Lower leg skin (tissue), 3 donors: ENCODE data around the gene RALGAPA1.
"Not testable (repeated sequence)": the region's sequence is repeated elsewhere in the genome, so short reads cannot be mapped to it uniquely, and the experiment has no call there.

Source experiments
- POLR2A ChIP-seq, 2 donors: fragments of 450-650 bp; IDR thresholded peaks; one replicate each; pipeline ENCODE4 v1.6.1; 2016 to 2017; ENCODE audit warnings: antibody characterized with exemption in 2 of 2, mild to moderate bottlenecking in 1 of 2, moderate library complexity in 1 of 2
- TF ChIP-seq, protein P1 (sequence below), 3 donors: fragments of 450-650 bp; IDR thresholded peaks; one replicate each; pipeline ENCODE4 v1.5.1; 2016; ENCODE audit warnings: antibody characterized with exemption in 3 of 3, mild to moderate bottlenecking in 3 of 3, moderate library complexity in 2 of 3

- TF ChIP-seq POLR2A (IDR thresholded peaks at IDR 0.05): not testable (repeated sequence)
- TF ChIP-seq, protein P1, sequence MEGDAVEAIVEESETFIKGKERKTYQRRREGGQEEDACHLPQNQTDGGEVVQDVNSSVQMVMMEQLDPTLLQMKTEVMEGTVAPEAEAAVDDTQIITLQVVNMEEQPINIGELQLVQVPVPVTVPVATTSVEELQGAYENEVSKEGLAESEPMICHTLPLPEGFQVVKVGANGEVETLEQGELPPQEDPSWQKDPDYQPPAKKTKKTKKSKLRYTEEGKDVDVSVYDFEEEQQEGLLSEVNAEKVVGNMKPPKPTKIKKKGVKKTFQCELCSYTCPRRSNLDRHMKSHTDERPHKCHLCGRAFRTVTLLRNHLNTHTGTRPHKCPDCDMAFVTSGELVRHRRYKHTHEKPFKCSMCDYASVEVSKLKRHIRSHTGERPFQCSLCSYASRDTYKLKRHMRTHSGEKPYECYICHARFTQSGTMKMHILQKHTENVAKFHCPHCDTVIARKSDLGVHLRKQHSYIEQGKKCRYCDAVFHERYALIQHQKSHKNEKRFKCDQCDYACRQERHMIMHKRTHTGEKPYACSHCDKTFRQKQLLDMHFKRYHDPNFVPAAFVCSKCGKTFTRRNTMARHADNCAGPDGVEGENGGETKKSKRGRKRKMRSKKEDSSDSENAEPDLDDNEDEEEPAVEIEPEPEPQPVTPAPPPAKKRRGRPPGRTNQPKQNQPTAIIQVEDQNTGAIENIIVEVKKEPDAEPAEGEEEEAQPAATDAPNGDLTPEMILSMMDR (IDR thresholded peaks at IDR 0.05): not testable (repeated sequence)
Measured at GRCh38 chr14:35683688-35684087, 125.4 kb downstream of the RALGAPA1 start.
